Gastrocnemius medialis (tissue), 4 donors: ENCODE results near the gene ALDOA. TPM values are rescaled to one million over a fixed set of nuclear protein-coding genes. Genes with fewer than 3 reads are reported as not detected.

Experiments
- ATAC-seq, 2 donors: fragments of 150-250 bp; one replicate each; pipeline ENCODE4 v1.9.1; 2016
- DNase-seq, 2 donors: peaks; one replicate each; pipeline ENCODE4 v3.0.0-alpha.2; 2019
- H3K27ac ChIP-seq, 4 donors: fragments of 200-600 bp; sonication (generic); 1 replicate in 1 of 4; 2 replicates in 3 of 4; pipeline ENCODE4 v1.5.1; 2016 to 2018; ENCODE audit warnings: mild to moderate bottlenecking in 2 of 4, moderate library complexity in 1 of 4
- H3K27me3 ChIP-seq, 3 donors: fragments of 200-600 bp; sonication (generic) in 2 of 3; 1 replicate in 1 of 3; 2 replicates in 2 of 3; pipeline versions ENCODE4 v1.5.1 to v1.6.0; 2016 to 2019; ENCODE audit warnings: mild to moderate bottlenecking in 1 of 3, moderate library complexity in 1 of 3
- H3K36me3 ChIP-seq, 2 donors: fragments of 200-600 bp; sonication (generic) in 1 of 2; one replicate each; pipeline ENCODE4 v1.5.1; 2017 to 2018
- H3K4me1 ChIP-seq, 2 donors: fragments of 200-600 bp; sonication (generic) in 1 of 2; one replicate each; pipeline ENCODE4 v1.5.1; 2016 to 2017; ENCODE audit warnings: mild to moderate bottlenecking in 2 of 2
- H3K4me3 ChIP-seq, 4 donors: fragments of 200-600 bp; sonication (generic) in 3 of 4; 1 replicate in 1 of 4; 2 replicates in 3 of 4; pipeline ENCODE4 v1.5.1; 2016 to 2019; ENCODE audit warnings: mild to moderate bottlenecking in 2 of 4
- H3K9me3 ChIP-seq, 3 donors: fragments of 200-600 bp; sonication (generic) in 2 of 3; 1 replicate in 1 of 3; 2 replicates in 2 of 3; pipeline ENCODE4 v1.5.1; 2016 to 2019
- POLR2A ChIP-seq, 2 donors: fragments of 450-650 bp; IDR thresholded peaks; one replicate each; pipeline ENCODE4 v1.6.1; 2017; ENCODE audit warnings: antibody characterized with exemption in 2 of 2, mild to moderate bottlenecking in 2 of 2, moderate library complexity in 2 of 2
- in situ Hi-C, 4 donors: fragments of 200-750 bp; cut with MboI; loops; one replicate each; pipeline versions ENCODE4 v1.15.0 to v1.8.0; 2017; ENCODE audit warnings: low sequenced_read_pairs in 4 of 4
- intact Hi-C: fragments of 100-400 bp; cut with DNase I; formaldehyde crosslinking; loops from one replicate; pipeline ENCODE4 v1.15.1; 2023; ENCODE audit warnings: low total_unique reads
- total RNA-seq, 4 donors: library from RNA; depleted of rRNA; stranded (reverse); fragments of >200 nt; gene quantifications; one replicate each; pipeline versions ENCODE4 v1.1.0 to v1.2.3, GENCODE V29; 2016
- TF ChIP-seq, protein P1 (sequence below), 5 experiments: fragments of 450-650 bp in 3 of 5; fragments of 200-600 bp in 2 of 5; sonication (generic) in 2 of 5; IDR thresholded peaks in 4 of 5; conservative IDR thresholded peaks in 1 of 5; 1 replicate in 4 of 5; 2 replicates in 1 of 5; pipeline ENCODE4 v1.5.1; 2016 to 2019; ENCODE audit warnings: antibody characterized with exemption in 5 of 5, mild to moderate bottlenecking in 3 of 5, moderate library complexity in 3 of 5

ALDOA gene
- total RNA-seq, 4 donors from 2014 or later, result 6,096 to 10,805 (median 7,093) TPM

DNA sequence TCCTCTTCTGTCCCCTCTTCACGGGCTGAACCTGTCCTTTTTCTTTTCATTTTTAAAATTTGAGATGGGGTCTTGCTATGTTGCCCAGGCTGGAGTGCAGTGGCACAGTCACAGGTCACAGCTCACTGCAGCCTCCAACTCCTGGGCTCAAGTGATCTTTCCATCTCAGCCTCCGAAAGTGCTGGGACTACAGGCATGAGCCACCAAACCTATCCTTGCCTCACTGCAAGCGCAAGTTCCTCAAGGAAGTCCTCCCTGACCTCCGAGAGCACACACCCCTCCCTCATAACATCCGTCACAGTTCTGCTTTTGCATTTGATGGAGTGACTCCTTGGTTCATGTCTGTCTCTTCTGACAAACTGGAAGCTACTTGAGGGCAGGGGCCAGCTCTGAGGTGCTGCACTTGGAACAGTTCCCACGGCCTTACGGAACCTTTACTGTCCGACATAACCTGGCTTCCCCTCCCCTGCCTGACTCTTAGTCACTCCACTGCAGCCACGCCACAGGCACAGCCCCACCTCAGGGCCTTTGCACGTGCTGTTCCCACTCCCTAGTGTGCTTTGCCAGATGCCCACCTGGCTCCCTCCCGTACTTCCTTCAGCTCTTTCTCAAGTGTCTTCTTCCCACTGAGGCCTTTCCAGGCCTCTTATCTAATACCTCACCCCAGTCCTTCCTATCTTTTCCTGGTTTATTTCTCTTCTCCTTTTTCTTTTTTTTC lies 21.8 kb downstream of the ALDOA start:
- Histone ChIP-seq H3K4me3 (no peak overlapping the region), H3K27me3 (no peaks in the 10 kb centered on the region), H3K9me3 (no peaks in the 10 kb centered on the region), H3K27ac (no peak overlapping the region), H3K36me3 (peaks cover 0 to 34% of the 10 kb centered on the region in 2 donors), H3K4me1 (peaks cover 10 to 19% of the 10 kb centered on the region in 2 donors)
- no peak for TF ChIP-seq POLR2A (IDR thresholded peaks at IDR 0.05)
- TF ChIP-seq, protein P1, sequence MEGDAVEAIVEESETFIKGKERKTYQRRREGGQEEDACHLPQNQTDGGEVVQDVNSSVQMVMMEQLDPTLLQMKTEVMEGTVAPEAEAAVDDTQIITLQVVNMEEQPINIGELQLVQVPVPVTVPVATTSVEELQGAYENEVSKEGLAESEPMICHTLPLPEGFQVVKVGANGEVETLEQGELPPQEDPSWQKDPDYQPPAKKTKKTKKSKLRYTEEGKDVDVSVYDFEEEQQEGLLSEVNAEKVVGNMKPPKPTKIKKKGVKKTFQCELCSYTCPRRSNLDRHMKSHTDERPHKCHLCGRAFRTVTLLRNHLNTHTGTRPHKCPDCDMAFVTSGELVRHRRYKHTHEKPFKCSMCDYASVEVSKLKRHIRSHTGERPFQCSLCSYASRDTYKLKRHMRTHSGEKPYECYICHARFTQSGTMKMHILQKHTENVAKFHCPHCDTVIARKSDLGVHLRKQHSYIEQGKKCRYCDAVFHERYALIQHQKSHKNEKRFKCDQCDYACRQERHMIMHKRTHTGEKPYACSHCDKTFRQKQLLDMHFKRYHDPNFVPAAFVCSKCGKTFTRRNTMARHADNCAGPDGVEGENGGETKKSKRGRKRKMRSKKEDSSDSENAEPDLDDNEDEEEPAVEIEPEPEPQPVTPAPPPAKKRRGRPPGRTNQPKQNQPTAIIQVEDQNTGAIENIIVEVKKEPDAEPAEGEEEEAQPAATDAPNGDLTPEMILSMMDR (IDR thresholded peaks at IDR 0.05 in 4 of 5, conservative IDR thresholded peaks at IDR 0.05 in 1 of 5), result no peak
- in situ Hi-C loops, result loop anchor here in 1 of 4 donors (25.0 kb wide), 1 partner anchor 275 kb away; the partner anchor contains the start of genes CD2BP2, MYL11 and TBC1D10B
- intact Hi-C loops, result no loop called here
- no peak for ATAC-seq
- DNase-seq, result no peak

DNA sequence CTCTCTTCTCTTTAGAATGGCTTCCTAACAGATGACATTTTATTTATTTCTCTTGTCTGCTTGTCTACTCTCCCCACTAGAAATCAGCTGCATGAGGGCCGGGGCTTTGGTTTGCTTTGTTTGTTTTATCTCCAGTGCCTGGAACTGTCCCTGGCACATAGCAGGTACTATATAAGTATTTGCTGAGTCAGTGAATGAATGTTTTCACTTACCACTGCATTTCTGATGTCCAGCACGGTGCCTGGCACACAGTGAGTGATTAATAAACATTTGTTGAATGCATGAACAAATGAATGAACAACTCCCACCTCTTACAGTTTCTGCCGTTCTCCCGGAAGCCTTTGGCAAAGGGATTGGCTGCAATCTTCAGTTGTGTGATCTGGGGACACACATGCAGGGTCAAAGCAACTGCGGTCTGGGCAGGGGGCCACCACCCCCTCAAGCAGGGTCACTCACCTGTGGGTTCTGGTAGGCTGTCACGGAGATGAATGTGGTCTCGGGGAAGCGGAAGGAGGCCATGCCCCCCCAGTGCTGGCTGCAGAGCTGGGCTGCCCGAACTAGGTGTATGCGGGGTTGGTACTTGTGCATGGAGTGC lies 22.8 kb downstream of the ALDOA start:
- in situ Hi-C loops, result loop anchor here in 1 of 4 donors (25.0 kb wide), 1 partner anchor 274 kb away; the partner anchor contains the start of genes CD2BP2, MYL11 and TBC1D10B
- H3K9me3 ChIP-seq, result no peaks in the 10 kb centered on the region
- H3K27me3 ChIP-seq, result no peaks in the 10 kb centered on the region
- TF ChIP-seq POLR2A (IDR thresholded peaks at IDR 0.05), result no peak
- TF ChIP-seq, protein P1 (IDR thresholded peaks at IDR 0.05 in 4 of 5, conservative IDR thresholded peaks at IDR 0.05 in 1 of 5), result no peak
- ATAC-seq, result no peak
- peaks cover 18 to 28% of the 10 kb centered on the region in 2 donors for H3K4me1 ChIP-seq
- no peak overlapping the region for H3K4me3 ChIP-seq
- DNase-seq, result no peak
- H3K36me3 ChIP-seq, result peaks cover 0 to 29% of the 10 kb centered on the region in 2 donors
- intact Hi-C loops, result no loop called here
- H3K27ac ChIP-seq, result peak overlapping the region in 1 of 4 donors; percentile 42

DNA sequence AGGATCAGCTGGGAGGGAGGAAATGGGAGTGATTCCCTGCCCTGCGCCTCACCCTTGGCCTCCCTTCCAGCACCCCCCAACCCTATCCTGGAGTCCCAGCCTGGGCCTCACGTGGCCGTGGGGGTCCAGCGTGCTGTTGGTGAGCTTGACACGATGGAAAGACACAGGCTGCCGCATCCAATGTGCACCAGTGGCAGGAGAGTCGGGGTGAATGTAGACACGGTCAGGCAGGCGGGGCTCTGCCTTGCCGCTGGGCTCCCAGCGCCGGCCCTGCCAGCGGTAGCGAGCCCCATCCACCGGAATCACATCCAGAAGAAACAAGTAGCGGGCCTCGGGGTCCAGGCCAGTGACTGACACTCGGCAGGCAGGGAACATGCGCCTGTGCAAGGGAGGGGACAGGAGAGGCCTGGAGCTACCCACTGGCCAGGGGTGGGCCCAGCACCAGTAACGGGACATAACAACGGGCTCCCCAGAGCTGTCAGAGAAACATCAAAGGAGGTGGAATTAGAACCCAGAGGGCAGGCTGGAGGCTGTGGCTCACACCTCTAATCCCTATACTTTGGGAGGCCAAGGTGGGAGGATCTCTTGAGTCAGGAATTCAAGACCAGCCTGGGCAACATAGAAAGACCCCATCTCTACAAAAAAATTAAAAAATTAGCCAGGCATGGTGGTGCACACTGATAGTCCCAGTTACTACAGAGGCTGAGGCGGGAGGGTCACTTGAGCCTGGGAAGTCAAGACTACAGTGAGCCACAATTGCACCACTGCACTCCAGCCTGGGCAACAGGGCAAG lies 23.5 kb downstream of the ALDOA start:
- H3K9me3 ChIP-seq, result no peaks in the 10 kb centered on the region
- TF ChIP-seq, protein P1 (IDR thresholded peaks at IDR 0.05 in 4 of 5, conservative IDR thresholded peaks at IDR 0.05 in 1 of 5), result no peak
- TF ChIP-seq POLR2A (IDR thresholded peaks at IDR 0.05), result no peak
- no peak for ATAC-seq
- DNase-seq, result no peak
- H3K36me3 ChIP-seq, result peaks cover 0 to 29% of the 10 kb centered on the region in 2 donors
- intact Hi-C loops, result no loop called here
- H3K4me1 ChIP-seq, result peaks cover 22 to 31% of the 10 kb centered on the region in 2 donors
- in situ Hi-C loops, result loop anchor here in 1 of 4 donors (25.0 kb wide), 1 partner anchor 273 kb away; the partner anchor contains the start of genes CD2BP2, MYL11 and TBC1D10B
- no peak overlapping the region for H3K4me3 ChIP-seq
- H3K27me3 ChIP-seq, result no peaks in the 10 kb centered on the region
- H3K27ac ChIP-seq, result no peak overlapping the region

DNA sequence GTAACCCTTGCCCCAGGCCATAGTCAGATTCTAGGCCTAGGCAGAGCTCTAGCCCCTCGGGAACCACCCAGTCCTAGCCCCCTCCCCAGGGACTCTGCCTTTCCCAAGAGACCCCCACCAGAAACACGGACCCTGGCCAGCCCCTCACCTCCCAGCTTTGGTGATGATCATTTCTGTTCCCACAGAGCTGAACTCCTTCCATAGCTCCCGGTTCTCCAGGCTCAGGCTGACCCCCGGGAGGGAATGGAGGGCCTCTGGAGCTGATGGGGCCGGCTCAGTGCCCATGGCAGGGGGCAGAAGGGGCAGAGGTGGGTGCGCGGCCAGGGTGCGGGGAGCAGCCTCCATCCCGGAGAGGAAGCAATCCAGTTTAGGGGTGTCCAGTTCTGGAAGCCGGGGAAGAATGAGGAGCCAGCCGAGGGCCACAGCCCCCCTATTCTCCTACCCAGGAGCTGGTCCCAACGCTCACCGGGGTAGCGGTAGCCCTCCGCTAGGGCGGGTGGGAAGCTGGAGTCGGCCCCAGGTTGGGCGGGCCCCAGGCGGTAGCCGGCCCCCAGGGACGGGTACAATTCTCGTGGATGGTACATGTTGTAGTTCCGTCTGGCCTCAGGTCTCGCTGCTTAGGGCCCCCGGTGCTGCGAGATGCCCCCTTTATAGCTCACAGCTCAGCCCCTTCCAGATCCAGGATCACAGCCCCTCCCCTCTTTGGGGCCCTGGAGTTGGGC lies 25.2 kb downstream of the ALDOA start:
- H3K27ac ChIP-seq, result peak overlapping the region; percentile 89 to 99 (median 96)
- DNase-seq (no peak), ATAC-seq (no peak)
- in situ Hi-C loops, result loop anchor here in 1 of 4 donors (25.0 kb wide), 1 partner anchor 272 kb away; the partner anchor contains the start of genes CD2BP2, MYL11 and TBC1D10B
- no peak for TF ChIP-seq POLR2A (IDR thresholded peaks at IDR 0.05)
- TF ChIP-seq, protein P1 (IDR thresholded peaks at IDR 0.05 in 4 of 5, conservative IDR thresholded peaks at IDR 0.05 in 1 of 5), result no peak
- H3K9me3 ChIP-seq, result no peaks in the 10 kb centered on the region
- H3K36me3 ChIP-seq, result peaks cover 0 to 22% of the 10 kb centered on the region in 2 donors
- peaks cover 35 to 44% of the 10 kb centered on the region in 2 donors for H3K4me1 ChIP-seq
- intact Hi-C loops, result loop anchor here (10.0 kb wide), 1 partner anchor 284 kb away; the partner anchor contains the start of genes MYL11 and TBC1D10B
- H3K27me3 ChIP-seq, result no peaks in the 10 kb centered on the region
- peak overlapping the region in 3 of 4 donors; percentile 67 to 83 (median 71) for H3K4me3 ChIP-seq
